GM19397 (cell line): Measurements from ENCODE around the gene PWP1.

Source experiments
- ATAC-seq: cut with Tn5 transposase; IDR thresholded peaks from one replicate; pipeline ENCODE4 v1.9.1; 2021; ENCODE audit warnings: mild to moderate bottlenecking, moderate library complexity; ENCODE audit not compliant: unreplicated experiment

The PWP1 gene

DNA sequence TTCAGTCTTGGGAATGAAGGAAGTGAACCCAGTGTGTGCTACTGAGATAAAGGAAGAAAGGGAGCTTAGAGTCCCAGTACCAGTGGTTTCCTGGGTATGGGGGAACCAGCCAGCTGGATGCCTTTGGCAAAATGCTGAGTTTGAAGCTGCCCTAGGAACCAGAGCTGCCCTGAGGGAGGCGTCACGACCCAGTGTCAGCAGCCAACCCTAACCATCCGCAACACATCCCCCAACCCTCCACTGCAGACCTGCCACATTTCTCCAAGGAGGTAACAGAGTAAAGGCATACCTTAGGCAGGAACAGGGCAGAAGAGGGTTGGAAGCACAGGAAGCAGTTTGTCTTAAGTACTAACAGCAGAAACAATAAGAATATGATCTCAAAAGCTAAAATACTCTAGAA is 46.8 kb downstream of the PWP1 start:
- ATAC-seq = no peak

DNA sequence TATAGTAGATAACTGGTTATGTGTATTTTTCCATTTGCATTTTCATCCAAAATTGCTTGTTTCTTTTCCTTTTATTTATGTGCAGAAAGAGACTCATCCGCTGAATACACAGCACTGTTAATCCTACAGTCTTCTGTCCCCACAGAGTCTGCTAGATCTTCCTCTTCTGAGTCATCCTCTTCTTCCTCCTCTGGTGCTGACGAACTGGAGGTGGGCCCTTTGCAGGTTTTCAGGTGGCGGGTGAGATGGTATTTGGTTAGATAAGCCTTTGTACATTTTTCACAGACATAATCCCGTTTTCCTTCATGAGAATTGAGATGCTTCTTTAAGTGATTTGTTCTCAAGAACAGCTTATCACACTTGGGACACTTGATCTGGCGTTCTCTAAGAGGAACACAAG is 48.5 kb downstream of the PWP1 start:
- ATAC-seq = no peak

DNA sequence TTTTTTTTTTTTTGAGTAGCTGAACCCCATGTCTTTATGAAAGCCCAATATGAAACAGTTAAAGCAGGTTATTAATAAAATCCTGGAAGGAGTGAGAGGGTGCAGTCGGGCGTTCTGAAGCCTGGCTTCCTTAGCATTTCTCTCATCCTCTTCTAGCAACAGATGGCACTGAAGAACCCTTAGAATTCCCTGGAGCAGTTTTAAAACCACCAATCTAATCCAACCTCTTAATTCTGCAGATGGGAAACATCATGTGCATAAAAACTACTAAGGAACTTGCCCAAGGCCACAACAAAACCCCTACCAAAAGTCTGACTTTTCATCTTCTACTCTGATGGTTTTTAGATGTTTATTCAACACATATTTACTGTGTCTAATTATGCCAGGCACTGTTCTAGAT is 50.2 kb downstream of the PWP1 start:
- no peak for ATAC-seq

DNA sequence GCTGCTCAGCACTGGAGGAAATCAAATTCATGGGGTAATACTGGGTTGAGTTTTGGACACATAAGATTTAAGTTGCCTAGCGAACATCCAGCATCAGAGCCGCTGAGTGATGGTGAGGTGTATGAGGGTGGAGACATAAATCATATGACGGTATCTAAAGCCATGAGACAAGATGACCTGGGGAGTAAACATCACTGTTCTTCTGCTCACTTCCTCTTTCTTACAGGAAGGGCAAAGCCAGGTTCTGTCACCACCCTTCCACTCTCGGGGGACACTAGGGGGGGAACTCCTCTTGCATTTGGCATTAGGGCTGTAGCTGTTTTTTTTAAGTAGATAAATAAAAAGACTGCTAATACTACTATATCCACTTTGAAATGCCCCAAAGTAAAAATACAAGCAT is 51.3 kb downstream of the PWP1 start:
- ATAC-seq = peak; percentile 86

DNA sequence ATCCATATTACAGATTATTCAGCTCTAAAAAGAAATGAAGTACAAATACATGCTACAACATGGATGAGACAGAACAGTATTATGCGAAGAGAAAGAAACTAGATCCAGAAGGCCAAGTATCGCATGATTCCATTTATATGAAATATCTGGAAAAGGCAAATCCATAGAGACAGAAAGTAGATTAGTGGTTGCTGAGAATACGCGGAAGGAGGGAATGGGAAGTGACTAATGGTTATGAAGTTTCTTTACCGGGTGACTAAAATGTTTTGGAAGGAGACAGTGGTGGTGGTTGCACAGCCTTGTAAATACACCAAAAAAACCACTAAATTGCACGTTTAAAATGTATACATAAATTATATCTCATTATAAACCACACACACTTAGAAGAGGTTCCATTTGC is 62.9 kb downstream of the PWP1 start:
- ATAC-seq = no peak

DNA sequence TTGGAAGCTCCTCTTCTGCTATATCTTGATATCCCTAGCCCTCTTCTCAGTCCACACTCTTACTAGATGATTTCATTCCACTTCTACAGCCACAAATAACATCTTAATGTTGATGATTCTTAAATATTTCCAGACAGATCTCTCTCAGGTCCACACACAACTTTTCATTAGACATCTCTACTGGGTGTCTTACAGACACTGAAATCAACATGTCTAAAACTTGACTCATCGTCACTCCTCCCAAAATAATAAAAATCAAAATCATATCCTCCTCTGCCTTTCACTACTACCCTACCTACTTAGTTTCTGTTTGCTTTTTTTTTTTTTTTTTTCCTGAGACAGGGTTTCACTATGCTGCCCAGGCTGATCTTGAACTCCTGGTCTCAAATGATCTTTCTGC is 63.5 kb downstream of the PWP1 start:
- no peak for ATAC-seq

DNA sequence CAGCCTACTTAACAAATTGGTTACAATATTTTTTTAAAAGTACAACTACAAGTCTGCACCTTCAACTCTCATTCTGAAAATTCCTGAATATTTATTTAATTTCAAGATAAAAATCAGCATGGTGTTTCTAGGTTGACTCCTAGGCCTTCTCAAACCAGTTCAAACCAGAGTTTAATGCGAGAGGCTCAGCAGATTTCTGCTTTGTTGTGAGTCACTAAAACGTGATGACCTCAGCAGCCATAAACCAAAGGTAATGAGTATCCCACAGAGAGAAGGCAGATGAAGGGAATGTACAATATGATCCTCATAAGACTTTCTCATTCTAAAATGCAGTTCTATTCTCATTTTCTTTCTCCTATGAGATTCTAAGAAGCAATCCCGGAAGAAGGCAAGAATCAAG is 73.8 kb downstream of the PWP1 start:
- no peak for ATAC-seq

DNA sequence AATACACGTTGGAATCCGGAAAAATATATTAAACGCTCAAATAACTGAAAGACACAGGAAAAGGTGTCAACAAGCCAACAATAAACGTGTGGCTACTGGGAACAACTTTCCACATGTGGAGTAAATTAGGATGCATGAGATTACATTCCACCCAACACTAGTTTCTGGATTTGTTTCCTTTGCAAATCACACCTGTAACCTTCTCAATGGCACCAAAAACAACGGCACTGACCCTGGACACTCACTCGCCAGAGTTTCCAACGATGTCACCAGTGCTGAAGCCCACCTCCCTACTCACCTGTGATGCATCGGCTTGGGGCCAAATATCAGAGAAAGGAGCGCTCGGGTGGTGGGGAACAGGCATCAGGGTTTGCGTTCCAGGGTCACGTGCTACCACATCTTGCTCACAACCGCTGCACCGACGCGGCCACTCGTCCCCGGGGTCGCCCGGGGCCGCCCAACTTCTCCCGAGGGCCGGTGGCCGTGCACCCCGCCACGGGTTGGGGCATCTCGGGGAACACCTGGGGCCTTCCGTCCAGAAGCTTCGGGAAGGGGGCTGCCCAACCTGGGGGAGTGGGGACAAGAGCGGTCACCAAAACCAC is 74.7 kb downstream of the PWP1 start:
- peak; percentile 16 for ATAC-seq

DNA sequence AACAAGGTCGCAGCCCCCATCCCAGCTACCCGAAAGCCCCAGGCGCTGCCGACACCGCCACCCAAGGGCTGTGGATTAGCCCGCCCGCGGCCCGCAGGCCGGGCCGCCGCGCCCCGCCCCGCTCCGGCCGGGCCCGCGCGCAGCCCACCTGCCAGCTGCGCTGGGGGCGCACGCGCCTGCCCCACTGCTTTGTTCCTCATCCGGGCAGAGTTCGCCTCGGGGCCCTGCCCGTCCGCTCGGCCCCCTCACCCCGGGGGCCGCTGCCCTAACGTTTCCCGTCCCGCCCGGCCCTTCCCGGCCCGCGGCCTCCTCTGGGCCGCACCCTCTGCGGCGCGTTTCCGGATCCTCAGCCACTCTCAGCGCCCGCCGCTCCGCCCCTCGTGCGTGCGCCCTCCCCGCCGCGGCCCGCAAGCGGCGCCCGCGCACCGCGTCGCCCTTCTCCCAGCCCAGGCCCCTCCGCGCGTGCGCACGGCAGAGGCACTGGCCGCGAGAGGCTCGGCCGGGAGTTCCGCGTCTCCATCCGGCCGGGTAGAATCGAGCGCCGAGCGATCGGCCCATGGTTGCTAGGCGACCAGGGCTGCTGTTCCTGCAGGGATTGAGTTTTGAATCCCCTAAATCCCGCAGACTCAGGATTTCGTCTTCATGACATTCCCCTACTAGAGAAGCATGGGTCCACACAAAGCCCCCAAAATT is 75.4 kb downstream of the PWP1 start, which contains the start of gene PRDM4:
Gene PRDM4 (minus strand): TSS at position 329 of the 693 bp plus-strand sequence. CDS start 622 bp downstream, outside the sequence.
- ATAC-seq = peak; percentile 91

DNA sequence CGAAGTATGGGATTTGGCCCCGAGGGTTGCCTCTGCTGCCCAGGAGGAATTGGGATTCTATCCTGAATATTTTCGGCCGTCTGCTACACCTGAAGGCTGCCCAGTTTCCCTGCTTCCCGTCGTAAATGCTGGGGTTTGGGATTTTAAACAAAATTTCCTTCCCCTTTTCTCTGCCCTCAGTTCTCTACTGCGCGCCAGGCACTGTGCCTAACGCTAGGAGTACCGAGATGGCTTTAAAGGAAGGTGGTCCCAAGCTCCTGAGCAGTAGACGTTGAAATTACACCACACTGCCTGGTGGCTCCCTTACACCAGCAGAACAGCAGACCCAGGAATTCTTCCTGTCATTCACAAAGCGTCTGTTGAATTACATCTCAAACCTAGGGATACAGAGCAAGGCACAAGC is 75.9 kb downstream of the PWP1 start:
- ATAC-seq = no peak
